Stimulated activated CD8-positive, alpha-beta memory T cell treated with anti-CD3 and anti-CD28 coated beads, Interleukin-2, amount 100 ng/mL, for 1 hour (primary cell): Measurements from ENCODE around the gene MRRF.
A peak's percentile ranks its signal among the peaks of the same experiment; 100 is the strongest.

Source experiments
- DNase-seq, 2 donors: peaks; one replicate each; pipeline ENCODE4 v3.0.0-alpha.2; 2020; ENCODE audit warnings: low read depth in 2 of 2

MRRF gene, protein sequence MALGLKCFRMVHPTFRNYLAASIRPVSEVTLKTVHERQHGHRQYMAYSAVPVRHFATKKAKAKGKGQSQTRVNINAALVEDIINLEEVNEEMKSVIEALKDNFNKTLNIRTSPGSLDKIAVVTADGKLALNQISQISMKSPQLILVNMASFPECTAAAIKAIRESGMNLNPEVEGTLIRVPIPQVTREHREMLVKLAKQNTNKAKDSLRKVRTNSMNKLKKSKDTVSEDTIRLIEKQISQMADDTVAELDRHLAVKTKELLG

DNA sequence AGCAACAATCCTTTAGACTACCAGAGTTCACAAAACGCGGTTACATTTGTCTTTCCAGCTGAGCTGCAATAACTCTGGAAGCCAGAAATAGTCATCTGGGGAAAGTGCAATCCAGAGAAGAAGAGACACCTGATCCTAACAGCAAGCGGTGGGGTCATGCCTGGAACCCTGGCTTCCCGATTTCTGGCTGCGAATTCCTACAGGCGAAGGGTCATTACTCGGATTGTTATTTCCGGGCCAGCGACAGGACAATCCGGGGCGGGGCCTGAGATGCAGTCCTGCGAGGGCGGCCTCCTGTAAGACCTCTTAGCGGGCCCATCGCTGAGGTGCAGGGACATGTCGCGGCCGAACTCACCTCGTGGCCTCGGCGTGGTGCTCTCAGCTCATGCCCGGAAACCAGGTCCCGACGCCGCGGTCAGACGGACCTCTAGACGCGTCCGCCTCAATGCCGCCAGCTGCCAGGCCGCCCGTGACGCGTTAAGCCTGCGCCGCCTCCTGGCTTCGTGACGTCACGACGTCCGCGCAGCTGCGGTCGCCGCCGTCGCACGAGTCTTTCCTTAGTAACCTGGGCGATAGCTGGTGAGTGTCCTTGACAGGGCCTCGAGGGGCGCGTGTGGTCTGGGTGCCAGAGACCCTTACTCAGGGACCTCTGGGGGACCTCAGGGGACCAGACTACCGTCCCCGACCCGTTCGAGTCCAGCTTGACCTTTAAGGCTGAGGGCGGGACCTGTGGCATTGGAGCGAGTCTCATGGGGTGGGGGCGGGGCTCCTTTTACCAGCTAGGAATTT, at the start of gene MRRF, which contains the start of gene RBM18:
Gene MRRF, plus strand, starts transcription at position 523 of the 789 bp plus-strand sequence. CDS start 6,010 bp downstream, outside the sequence.
Gene RBM18, minus strand, starts transcription at position 481 of the 789 bp plus-strand sequence. CDS start 3,348 bp downstream, outside the sequence.
- DNase-seq, result peak; percentile 79 to 82

GRCh38 chr9:122215663-122216062, 49.0 kb upstream of the MRRF start:
- DNase-seq, result no peak

GRCh38 chr9:122216138-122216797, 48.4 kb upstream of the MRRF start:
- DNase-seq, result no peak

DNA sequence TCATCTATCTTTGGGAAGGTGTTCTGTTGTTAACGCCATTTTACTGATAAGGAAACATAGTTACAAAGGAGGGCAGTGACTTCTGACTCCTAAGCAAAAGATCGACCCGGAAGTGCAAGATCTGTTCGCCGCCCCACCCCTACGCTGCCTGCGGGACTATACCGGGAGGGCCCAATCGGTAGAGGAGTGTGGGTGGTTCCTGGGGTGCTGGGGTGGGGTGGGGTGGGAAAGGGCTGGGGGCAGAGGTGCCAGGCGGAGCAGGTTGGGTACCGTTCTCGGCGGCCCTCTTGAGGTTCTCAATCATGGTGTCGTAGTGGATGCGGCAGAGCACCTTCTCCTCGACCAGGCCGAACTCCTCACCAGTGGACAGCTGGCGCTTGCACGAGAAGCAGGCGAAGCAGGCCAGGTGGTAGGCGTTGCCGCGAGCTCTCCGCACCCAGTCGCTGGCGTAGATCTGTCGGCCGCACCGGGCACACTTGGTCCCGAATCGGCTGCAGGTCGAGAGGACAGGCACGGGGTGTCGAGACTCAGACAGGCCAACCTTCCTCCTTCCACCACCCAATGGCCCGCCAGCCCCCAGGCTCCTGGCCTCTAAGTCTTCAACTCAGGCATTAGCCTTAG, 47.8 kb upstream of the MRRF start:
- no peak for DNase-seq

GRCh38 chr9:122217640-122218039, 47.0 kb upstream of the MRRF start:
- no peak for DNase-seq

- DNase-seq, result no peak
These were observed 46.4 kb upstream of the MRRF start for GRCh38 chr9:122218071-122218934.

GRCh38 chr9:122218935-122219855, 45.5 kb upstream of the MRRF start:
- DNase-seq, result no peak

DNA sequence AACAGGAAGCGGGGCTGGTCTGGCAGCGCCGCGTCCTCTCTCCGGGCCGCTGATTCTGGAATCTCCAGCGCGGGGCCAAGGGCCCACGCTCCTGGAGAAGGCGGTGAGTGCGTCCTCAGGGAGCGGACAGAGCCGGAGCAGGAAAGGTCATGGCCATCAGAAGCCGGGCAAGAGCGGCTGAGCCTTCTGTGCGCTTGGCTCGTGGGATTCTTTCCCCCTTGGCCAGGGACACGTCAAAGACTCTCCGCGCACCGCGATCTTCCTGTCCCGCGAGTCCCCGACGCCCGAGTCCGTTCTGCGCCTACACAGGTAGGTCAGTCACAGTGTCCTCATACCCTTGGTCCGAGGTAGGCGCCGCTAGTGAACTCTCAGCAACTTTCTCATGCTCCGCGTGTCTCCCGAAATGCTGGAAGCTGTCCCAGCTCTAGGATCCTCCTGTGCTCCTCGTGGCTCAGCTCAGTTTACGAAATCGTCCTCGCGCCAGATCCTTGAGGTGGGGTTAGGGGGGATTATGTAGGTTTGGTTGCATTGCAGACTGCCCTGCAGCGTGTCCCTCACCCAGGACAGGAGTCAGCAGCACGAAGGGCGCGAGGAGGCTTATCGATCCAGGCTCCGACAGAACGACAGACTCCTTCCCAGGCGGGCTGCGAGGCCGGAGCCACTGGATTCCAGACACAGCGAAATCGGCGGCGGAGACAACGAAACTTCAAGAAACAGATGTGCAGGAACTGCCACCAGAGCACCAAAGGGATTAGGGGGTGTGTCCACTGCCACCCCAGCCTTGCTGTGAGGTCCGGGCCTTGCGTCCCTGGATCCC, 44.6 kb upstream of the MRRF start:
- DNase-seq, result no peak

- no peak for DNase-seq
These were observed 44.0 kb upstream of the MRRF start for GRCh38 chr9:122220673-122221182.

GRCh38 chr9:122221183-122221811, 43.4 kb upstream of the MRRF start:
- no peak for DNase-seq

GRCh38 chr9:122222791-122223190, 41.9 kb upstream of the MRRF start:
- no peak for DNase-seq

- no peak for DNase-seq
These were observed 41.2 kb upstream of the MRRF start for GRCh38 chr9:122223435-122223834.

GRCh38 chr9:122225312-122226141, 39.2 kb upstream of the MRRF start:
- no peak for DNase-seq

DNA sequence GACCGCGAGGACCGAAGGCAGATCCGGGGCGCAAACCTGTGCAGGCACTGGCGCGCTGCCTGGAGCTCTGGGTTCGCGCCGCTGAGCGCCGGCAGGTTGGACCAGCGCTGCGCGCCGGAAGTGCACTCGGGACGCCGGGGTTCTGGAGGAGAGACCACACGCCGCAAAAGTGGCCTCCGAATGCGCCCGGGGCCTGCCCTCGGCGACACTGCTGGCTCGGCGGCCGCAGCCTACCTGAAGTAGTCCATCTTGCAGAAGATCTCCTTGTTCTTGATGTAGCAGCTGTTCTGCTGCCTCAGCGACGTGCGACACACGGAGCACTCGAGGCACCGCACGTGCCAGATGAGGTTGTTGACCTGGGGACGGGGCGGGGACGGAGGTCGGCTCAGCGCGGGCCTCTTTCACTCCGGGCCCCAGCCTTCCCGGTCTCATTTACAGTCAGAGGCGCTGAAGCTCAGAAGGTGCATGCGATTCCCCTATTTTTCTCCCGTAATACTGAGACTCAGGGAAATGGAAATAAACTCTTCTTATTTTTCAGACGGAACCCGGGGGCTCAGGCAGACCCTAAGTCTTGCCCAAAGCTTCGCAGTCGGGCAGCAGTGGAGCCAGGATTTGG, 38.4 kb upstream of the MRRF start:
- no peak for DNase-seq

DNA sequence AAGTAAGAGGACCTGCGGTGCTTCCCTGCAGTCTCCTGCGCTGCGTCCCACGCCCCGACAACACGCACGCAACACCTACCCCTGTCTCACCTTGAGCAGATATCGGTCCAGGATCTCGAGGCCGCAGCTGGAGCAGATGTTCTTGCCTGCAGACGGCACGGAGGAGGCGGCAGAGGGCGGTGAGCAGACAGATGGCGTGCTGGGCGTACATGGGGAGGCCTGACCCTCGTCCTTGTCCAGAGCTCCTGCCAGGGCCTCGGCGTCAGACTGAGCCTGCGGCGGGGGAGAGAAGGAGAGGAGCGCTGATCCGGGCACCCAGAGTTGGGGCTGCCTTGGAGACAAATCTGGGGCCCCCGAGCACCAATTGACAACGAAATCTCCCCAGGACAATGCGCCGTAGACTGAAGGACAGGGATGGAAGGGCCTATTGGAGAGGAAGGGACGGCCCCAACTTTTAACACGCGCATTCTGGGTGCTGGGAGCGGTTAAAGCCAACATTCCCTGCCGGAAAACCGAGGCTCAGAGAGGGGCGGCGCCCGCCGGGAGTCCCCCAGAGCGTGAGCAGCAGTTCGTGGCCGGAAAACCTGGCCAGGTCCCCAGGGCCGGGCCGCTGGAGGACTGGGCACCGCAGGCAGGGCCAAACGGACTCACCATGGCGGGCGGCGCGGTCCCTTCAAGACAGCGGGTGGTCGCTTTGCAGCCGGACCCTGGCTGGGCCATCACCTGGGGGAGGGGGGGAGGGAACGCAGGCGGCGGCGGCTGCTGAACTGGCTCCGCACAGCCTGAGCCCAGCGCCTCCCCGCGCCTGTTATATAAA, 37.7 kb upstream of the MRRF start:
- no peak for DNase-seq

- no peak for DNase-seq
These were observed 37.1 kb upstream of the MRRF start for GRCh38 chr9:122227575-122227900.
